GM19395 (cell line): ENCODE measurements around the gene NINL.

Experiments used
- ATAC-seq: cut with Tn5 transposase; IDR thresholded peaks from one replicate; pipeline ENCODE4 v1.9.1; 2021; ENCODE audit warnings: mild to moderate bottlenecking, moderate library complexity; ENCODE audit not compliant: unreplicated experiment

NINL gene

GRCh38 chr20:25439328-25439727, 146.0 kb downstream of the NINL start:
- no peak for ATAC-seq

GRCh38 chr20:25437153-25437581, 148.2 kb downstream of the NINL start:
- ATAC-seq = no peak

- no peak for ATAC-seq
Observed at GRCh38 chr20:25424536-25424935, 160.8 kb downstream of the NINL start.

GRCh38 chr20:25422032-25422431, 163.3 kb downstream of the NINL start:
- ATAC-seq = no peak

GRCh38 chr20:25421102-25421501, 164.2 kb downstream of the NINL start:
- no peak for ATAC-seq

GRCh38 chr20:25418776-25419175, 166.6 kb downstream of the NINL start:
- ATAC-seq = no peak

GRCh38 chr20:25408890-25409289, 176.4 kb downstream of the NINL start:
- no peak for ATAC-seq

- no peak for ATAC-seq
Observed at GRCh38 chr20:25408170-25408547, 177.2 kb downstream of the NINL start.

- ATAC-seq = peak; percentile 91
Observed at GRCh38 chr20:25407311-25408169, 177.8 kb downstream of the NINL start, which contains the start of gene GINS1. GINS1 (plus strand) TSS chr20:25407673; CDS start chr20:25407821, 148 bp downstream.
